Lower leg skin (tissue), 3 donors: ENCODE data around the gene HCAR1.

Source experiments
- CTCF ChIP-seq, 3 donors: fragments of 450-650 bp; IDR thresholded peaks; one replicate each; pipeline ENCODE4 v1.5.1; 2016; ENCODE audit warnings: antibody characterized with exemption in 3 of 3, mild to moderate bottlenecking in 3 of 3, moderate library complexity in 2 of 3
- POLR2A ChIP-seq, 2 donors: fragments of 450-650 bp; IDR thresholded peaks; one replicate each; pipeline ENCODE4 v1.6.1; 2016 to 2017; ENCODE audit warnings: antibody characterized with exemption in 2 of 2, mild to moderate bottlenecking in 1 of 2, moderate library complexity in 1 of 2

- TF ChIP-seq CTCF (IDR thresholded peaks at IDR 0.05) (no peak), POLR2A (IDR thresholded peaks at IDR 0.05) (no peak)
These were observed 42.4 kb downstream of the HCAR1 start for GRCh38 chr12:122688291-122688690.
